ENCODE measurements around the gene MXD3. TPM values are rescaled to one million over a fixed set of nuclear protein-coding genes. Genes with fewer than 3 reads are reported as not detected.
"Not testable (repeated sequence)": the region's sequence is repeated elsewhere in the genome, so short reads cannot be mapped to it uniquely, and the experiment has no call there.

The MXD3 gene
- total and polyA plus RNA-seq, 4 donors, result 4.9 to 30.4 (median 21.0) TPM

DNA sequence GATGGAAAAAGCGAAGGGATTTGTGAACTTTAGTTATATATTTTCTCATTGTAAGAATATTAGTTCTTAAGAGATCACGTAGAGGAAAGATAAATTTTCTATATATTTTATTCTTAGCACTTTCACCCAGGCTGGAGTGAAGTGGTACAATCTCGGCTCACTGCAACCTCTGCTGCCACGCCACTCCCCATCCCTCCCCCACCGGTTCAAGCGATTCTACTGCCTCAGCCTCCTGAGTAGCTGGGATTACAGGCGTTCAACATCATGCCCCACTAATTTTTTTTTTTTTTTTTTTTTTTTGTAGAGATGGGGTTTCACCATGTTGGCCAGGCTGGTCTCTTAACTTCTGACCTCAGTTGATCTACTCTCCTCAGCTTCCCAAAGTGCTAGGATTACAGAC is 50.7 kb downstream of the MXD3 start:
- Histone ChIP-seq H3K4me1 (ENCODE audit: control insufficient read depth, insufficient read depth, low read length) (no peaks in the 10 kb centered on the region), H3K27ac (ENCODE audit: low read depth, low read length) (no peak overlapping the region), H3K36me3 (ENCODE audit: control insufficient read depth, insufficient read depth, low read length) (peaks cover 50% of the 10 kb centered on the region), H3K9me3 (ENCODE audit: control insufficient read depth, insufficient read depth, low read length) (no peaks in the 10 kb centered on the region), H3K27me3 (ENCODE audit: control insufficient read depth, insufficient read depth, low read length) (no peaks in the 10 kb centered on the region), H3K4me3 (ENCODE audit: low read depth, low read length) (no peak overlapping the region)
- no peak for DNase-seq (ENCODE audit: low read depth in 4 of 6, low spot score in 6 of 6)
- WGBS (ENCODE audit: insufficient coverage), result no CpG with 5 or more reads among the region's 7 CpGs

DNA sequence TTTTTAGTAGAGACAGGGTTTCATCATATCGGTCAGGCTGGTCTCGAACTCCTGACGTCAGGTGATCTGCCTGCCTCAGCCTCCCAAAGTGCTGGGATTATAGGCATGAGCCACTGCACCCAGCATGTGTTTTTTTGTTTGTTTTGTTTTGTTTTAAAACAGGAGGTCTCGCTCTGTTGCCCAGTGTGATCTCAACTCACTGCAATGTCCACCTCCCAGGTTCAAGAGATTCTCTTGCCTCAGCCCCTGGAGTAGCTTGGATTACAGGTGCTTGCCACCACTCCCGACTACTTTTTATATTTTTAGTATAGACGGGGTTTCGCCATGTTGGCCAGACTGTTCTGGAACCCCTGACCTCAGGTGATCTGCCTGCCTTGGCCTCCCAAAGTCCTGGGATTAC is 53.0 kb downstream of the MXD3 start:
- DNase-seq (ENCODE audit: low read depth in 4 of 6, low spot score in 6 of 6); H3K27me3 ChIP-seq (ENCODE audit: control insufficient read depth, insufficient read depth, low read length); H3K9me3 ChIP-seq (ENCODE audit: control insufficient read depth, insufficient read depth, low read length); H3K4me1 ChIP-seq (ENCODE audit: control insufficient read depth, insufficient read depth, low read length); H3K27ac ChIP-seq (ENCODE audit: low read depth, low read length); H3K4me3 ChIP-seq (ENCODE audit: low read depth, low read length): not testable (repeated sequence)
- WGBS (ENCODE audit: insufficient coverage), result 79% methylated on average over 3 of the region's 7 CpGs
- peaks cover 53% of the 10 kb centered on the region for H3K36me3 ChIP-seq (ENCODE audit: control insufficient read depth, insufficient read depth, low read length)

Other genes with a start within 250 kb of the MXD3 start
- gene FGFR4, start 225.0 kb downstream of the MXD3 start, total RNA-seq, result 1 to 10 TPM; 1.1 to 3.6 TPM
- gene FGFR4, start 225.0 kb downstream of the MXD3 start, polyA plus RNA-seq (ENCODE audit: insufficient read length in 2 of 2), result 1 to 10 TPM; 4.8 to 8.0 TPM
- 10 to 100 TPM; 72.8 to 77.2 TPM for gene NSD1, start 178.1 kb downstream of the MXD3 start, total RNA-seq
- 10 to 100 TPM; 43.0 to 44.6 TPM for gene NSD1, start 178.1 kb downstream of the MXD3 start, polyA plus RNA-seq (ENCODE audit: insufficient read length in 2 of 2)
- 10 to 100 TPM; 15.5 to 28.3 TPM for gene RAB24, start 8.2 kb downstream of the MXD3 start, total RNA-seq
- 10 to 100 TPM; 49.8 to 58.9 TPM for gene RAB24, start 8.2 kb downstream of the MXD3 start, polyA plus RNA-seq (ENCODE audit: insufficient read length in 2 of 2)
- gene PRELID1, start 8.1 kb downstream of the MXD3 start, total RNA-seq, result 100 to 1,000 TPM in 1 of 2 donors, 10 to 100 TPM in 1; 35.2 to 101 TPM
- gene PRELID1, start 8.1 kb downstream of the MXD3 start, polyA plus RNA-seq (ENCODE audit: insufficient read length in 2 of 2), result 100 to 1,000 TPM; 115 to 116 TPM
- gene LMAN2, start 39.8 kb upstream of the MXD3 start, total RNA-seq, result 100 to 1,000 TPM in 1 of 2 donors, 10 to 100 TPM in 1; 96.6 to 152 TPM
- 10 to 100 TPM; 90.3 to 96.1 TPM for gene LMAN2, start 39.8 kb upstream of the MXD3 start, polyA plus RNA-seq (ENCODE audit: insufficient read length in 2 of 2)
- gene RGS14, start 46.0 kb upstream of the MXD3 start, total RNA-seq, result 10 to 100 TPM in 1 of 2 donors, 1 to 10 TPM in 1; 7.5 to 14.4 TPM
- 10 to 100 TPM in 1 of 2 donors, 1 to 10 TPM in 1; 9.3 to 11.5 TPM for gene RGS14, start 46.0 kb upstream of the MXD3 start, polyA plus RNA-seq (ENCODE audit: insufficient read length in 2 of 2)
- not detected for gene SLC34A1, start 72.5 kb upstream of the MXD3 start, total RNA-seq
- 1 to 10 TPM in 1 of 2 donors, under 1 TPM in 1; 0.68 to 1.2 TPM for gene SLC34A1, start 72.5 kb upstream of the MXD3 start, polyA plus RNA-seq (ENCODE audit: insufficient read length in 2 of 2)
- gene PFN3, start 88.8 kb upstream of the MXD3 start, total RNA-seq, result not detected
- gene PFN3, start 88.8 kb upstream of the MXD3 start, polyA plus RNA-seq (ENCODE audit: insufficient read length in 2 of 2), result under 1 TPM; 0.32 to 1.00 TPM
- gene F12, start 97.7 kb upstream of the MXD3 start, total RNA-seq, result 1 to 10 TPM; 1.9 to 3.2 TPM
- gene F12, start 97.7 kb upstream of the MXD3 start, polyA plus RNA-seq (ENCODE audit: insufficient read length in 2 of 2), result 10 to 100 TPM; 14.7 to 15.1 TPM
- 10 to 100 TPM; 16.7 to 22.5 TPM for gene GRK6, start 114.8 kb upstream of the MXD3 start, total RNA-seq
- gene GRK6, start 114.8 kb upstream of the MXD3 start, polyA plus RNA-seq (ENCODE audit: insufficient read length in 2 of 2), result 10 to 100 TPM; 41.8 to 42.4 TPM
- 1 to 10 TPM; 4.3 to 8.8 TPM for gene PRR7, start 134.9 kb upstream of the MXD3 start, total RNA-seq
- 10 to 100 TPM; 28.3 to 31.7 TPM for gene PRR7, start 134.9 kb upstream of the MXD3 start, polyA plus RNA-seq (ENCODE audit: insufficient read length in 2 of 2)
- 100 to 1,000 TPM in 1 of 2 donors, 10 to 100 TPM in 1; 49.6 to 105 TPM for gene DBN1, start 161.7 kb upstream of the MXD3 start, total RNA-seq
- gene DBN1, start 161.7 kb upstream of the MXD3 start, polyA plus RNA-seq (ENCODE audit: insufficient read length in 2 of 2), result 100 to 1,000 TPM; 241 to 273 TPM
- gene PDLIM7, start 185.7 kb upstream of the MXD3 start, total RNA-seq, result 10 to 100 TPM; 23.4 to 67.3 TPM
- 100 to 1,000 TPM in 1 of 2 donors, 10 to 100 TPM in 1; 61.1 to 128 TPM for gene PDLIM7, start 185.7 kb upstream of the MXD3 start, polyA plus RNA-seq (ENCODE audit: insufficient read length in 2 of 2)
- 1 to 10 TPM; 3.4 to 5.6 TPM for gene DOK3, start 197.9 kb upstream of the MXD3 start, total RNA-seq
- 10 to 100 TPM; 12.2 to 15.8 TPM for gene DOK3, start 197.9 kb upstream of the MXD3 start, polyA plus RNA-seq (ENCODE audit: insufficient read length in 2 of 2)
- gene DDX41, start 205.1 kb upstream of the MXD3 start, total RNA-seq, result 10 to 100 TPM; 67.1 to 92.7 TPM
- gene DDX41, start 205.1 kb upstream of the MXD3 start, polyA plus RNA-seq (ENCODE audit: insufficient read length in 2 of 2), result 100 to 1,000 TPM; 118 to 126 TPM
- gene FAM193B, start 242.7 kb upstream of the MXD3 start, total RNA-seq, result 10 to 100 TPM; 21.6 to 72.7 TPM
- 100 to 1,000 TPM in 1 of 2 donors, 10 to 100 TPM in 1; 78.0 to 115 TPM for gene FAM193B, start 242.7 kb upstream of the MXD3 start, polyA plus RNA-seq (ENCODE audit: insufficient read length in 2 of 2)

Data from spinal cord (tissue), 10 donors.